Measurements from ENCODE around the gene ARR3. TPM values are rescaled to one million over a fixed set of nuclear protein-coding genes. Genes with fewer than 3 reads are reported as not detected.
"Not testable (repeated sequence)": the region's sequence is repeated elsewhere in the genome, so short reads cannot be mapped to it uniquely, and the experiment has no call there.

ARR3 gene
- total RNA-seq: not detected

- intact Hi-C loops (cut with DNase I): no loop called here
- ATAC-seq (no peak), DNase-seq (ENCODE audit: low spot score) (no peak)
These were observed at the start of gene ARR3 for GRCh38 chrX:70268034-70268433. ARR3 (plus strand) TSS chrX:70268334; CDS start chrX:70269386, 1,052 bp downstream.

DNA sequence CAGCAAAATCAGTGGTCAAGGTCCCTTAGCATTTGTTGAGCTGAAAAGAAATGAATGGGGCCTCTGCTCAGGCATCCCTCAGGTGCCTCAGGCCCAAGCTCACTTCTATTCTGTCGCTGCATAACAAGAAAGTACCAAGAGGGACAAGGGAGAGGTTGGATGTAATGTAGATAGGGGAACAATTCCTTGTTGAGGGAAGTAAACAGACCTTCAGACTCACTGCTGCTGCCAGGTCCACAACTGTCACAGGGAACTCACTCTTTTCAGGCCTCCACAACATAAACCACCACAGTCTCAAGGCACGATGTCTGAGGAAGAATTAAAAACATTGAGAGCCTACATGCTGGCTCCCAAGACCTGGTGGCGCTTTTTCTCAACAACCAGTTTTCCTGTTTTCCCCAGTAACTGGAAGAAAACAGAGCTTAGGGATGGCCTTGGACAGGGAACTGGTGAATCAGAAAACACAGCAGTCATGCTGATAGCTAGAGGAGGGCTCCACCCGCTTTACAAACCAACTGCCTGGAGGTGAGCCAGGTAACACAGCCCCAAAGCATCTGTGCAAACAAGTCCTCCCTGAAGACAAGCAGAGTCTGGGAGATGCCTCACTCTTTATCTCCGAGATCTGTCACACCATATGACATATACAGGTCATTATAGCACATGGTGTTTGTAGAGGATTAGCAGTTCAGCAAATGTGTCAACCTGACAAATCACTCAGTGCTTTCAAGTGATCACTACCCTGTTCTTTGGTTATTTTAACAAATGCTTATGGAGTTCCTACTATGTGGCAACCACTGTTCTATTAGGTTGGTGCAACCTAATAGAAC is 48.0 kb upstream of the ARR3 start:
- intact Hi-C loops (cut with DNase I): no loop called here
- ATAC-seq (no peak), DNase-seq (ENCODE audit: low spot score) (no peak)

- DNase-seq (ENCODE audit: low spot score) (no peak), ATAC-seq (no peak)
These were observed 42.1 kb upstream of the ARR3 start for GRCh38 chrX:70226048-70226447.

DNA sequence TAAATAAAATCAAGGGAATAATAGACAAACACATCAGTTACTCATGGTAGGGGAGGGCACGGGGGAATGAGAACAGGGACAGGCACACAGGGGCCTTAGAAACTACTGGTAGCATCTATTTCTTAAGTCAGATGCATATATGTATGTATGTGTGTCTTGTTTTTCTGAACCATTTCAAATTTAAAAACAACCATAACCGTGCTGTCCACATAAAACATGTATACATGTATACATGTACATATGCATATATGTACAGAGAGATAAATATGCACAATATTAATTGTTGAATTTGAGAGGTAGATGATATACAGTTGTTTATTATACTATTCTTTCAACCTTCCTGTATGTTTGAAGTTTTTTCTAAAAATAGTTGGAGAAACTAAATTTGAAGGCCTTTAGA is 41.4 kb upstream of the ARR3 start:
- no peak for ATAC-seq

More at GRCh38 chrX:70226048-70226447, 42.1 kb upstream of the ARR3 start:
- intact Hi-C loops (cut with DNase I): no loop called here

GRCh38 chrX:70231666-70232065 is 36.5 kb upstream of the ARR3 start:
- intact Hi-C loops (cut with DNase I): no loop called here
- ATAC-seq (no peak), DNase-seq (ENCODE audit: low spot score) (no peak)

More for the DNA sequence above, 41.4 kb upstream of the ARR3 start:
- DNase-seq (ENCODE audit: low spot score): no peak
- intact Hi-C loops (cut with DNase I): no loop called here

DNA sequence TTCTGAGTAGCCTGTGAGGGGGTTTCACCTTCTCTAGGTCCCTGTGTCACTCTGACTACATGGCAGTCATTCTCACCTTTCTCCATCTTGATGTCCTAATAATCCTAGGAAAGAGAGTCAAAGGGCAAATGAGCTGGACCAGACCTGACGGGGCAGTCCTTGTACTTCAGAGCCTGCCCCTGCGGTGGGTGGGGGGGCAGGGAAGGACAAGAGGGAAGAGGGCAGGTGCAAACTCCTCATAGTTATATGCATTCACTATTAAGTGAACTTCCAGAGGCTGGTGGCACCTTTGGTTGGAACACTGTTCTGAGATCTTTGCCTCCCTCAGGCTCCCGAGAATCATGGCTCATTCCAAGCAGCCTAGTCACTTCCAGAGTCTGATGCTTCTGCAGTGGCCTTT is 33.8 kb upstream of the ARR3 start, which contains the start of gene AWAT1:
Gene AWAT1 (plus strand): TSS at position 301 of the 400 bp plus-strand sequence. CDS start 41 bp downstream, at position 342.
- ATAC-seq: no peak
- intact Hi-C loops (cut with DNase I): no loop called here
- DNase-seq (ENCODE audit: low spot score): no peak

GRCh38 chrX:70240751-70241150 is 27.4 kb upstream of the ARR3 start:
- intact Hi-C loops (cut with DNase I): no loop called here
- ATAC-seq: no peak
- DNase-seq (ENCODE audit: low spot score): no peak

GRCh38 chrX:70241501-70241900 is 26.6 kb upstream of the ARR3 start:
- intact Hi-C loops (cut with DNase I): no loop called here
- ATAC-seq (no peak), DNase-seq (ENCODE audit: low spot score) (no peak)

DNA sequence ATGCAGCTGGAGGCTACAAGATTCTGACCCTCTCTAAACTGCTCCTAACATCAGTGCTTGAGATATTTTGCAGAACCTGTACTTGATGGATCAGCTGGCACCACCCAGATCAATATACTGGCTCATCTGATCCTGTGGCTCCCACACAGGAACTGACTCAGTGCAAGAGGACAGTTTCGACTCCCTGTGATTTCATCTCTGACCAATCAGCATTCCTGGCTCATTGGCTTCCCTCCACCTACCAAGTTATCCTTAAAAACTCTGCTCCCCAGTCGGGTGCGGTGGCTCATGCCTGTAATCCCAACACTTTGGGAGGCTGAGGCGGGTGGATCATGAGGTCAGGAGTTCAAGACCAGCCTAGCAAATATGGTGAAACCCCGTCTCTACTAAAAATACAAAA is 24.5 kb upstream of the ARR3 start:
- DNase-seq (ENCODE audit: low spot score); ATAC-seq; intact Hi-C loops (cut with DNase I): not testable (repeated sequence)

DNA sequence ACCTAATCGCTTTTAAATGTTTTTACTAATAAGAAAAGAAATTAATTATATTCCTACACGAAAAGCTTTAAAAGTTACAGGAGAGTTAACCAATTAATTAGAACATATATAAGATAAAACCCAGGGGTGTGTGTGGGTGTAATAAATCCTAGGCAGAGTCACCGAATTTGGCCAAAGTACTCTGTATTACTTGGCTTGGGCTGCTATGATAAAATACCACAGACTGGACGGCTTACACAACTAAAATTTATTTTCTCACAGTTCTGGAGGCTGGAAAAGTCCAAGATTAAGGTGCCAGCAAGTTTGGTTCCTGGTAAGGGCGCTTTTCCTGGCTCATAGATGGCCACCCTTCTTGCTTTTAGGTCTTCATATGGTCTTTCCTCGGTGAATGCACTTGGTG is 23.3 kb upstream of the ARR3 start:
- intact Hi-C loops (cut with DNase I): no loop called here

GRCh38 chrX:70247252-70247651 is 20.9 kb upstream of the ARR3 start:
- DNase-seq (ENCODE audit: low spot score): no peak
- intact Hi-C loops (cut with DNase I): no loop called here
- ATAC-seq: no peak

More for the DNA sequence above, 23.3 kb upstream of the ARR3 start:
- ATAC-seq (no peak), DNase-seq (ENCODE audit: low spot score) (no peak)

GRCh38 chrX:70252491-70252890 is 15.6 kb upstream of the ARR3 start:
- no peak for ATAC-seq
- no peak for DNase-seq (ENCODE audit: low spot score)
- intact Hi-C loops (cut with DNase I): no loop called here

- DNase-seq (ENCODE audit: low spot score) (no peak), ATAC-seq (no peak)
- intact Hi-C loops (cut with DNase I): no loop called here
These were observed 14.6 kb upstream of the ARR3 start for GRCh38 chrX:70253377-70254062.

GRCh38 chrX:70254063-70254400 is 14.1 kb upstream of the ARR3 start:
- DNase-seq (ENCODE audit: low spot score) (no peak), ATAC-seq (no peak)

GRCh38 chrX:70254909-70255308 is 13.2 kb upstream of the ARR3 start:
- ATAC-seq: no peak
- no peak for DNase-seq (ENCODE audit: low spot score)
- intact Hi-C loops (cut with DNase I): no loop called here

More at GRCh38 chrX:70254063-70254400, 14.1 kb upstream of the ARR3 start:
- intact Hi-C loops (cut with DNase I): no loop called here

- peak; percentile 58 for ATAC-seq
- intact Hi-C loops (cut with DNase I): no loop called here
- DNase-seq (ENCODE audit: low spot score): no peak
These were observed 12.7 kb upstream of the ARR3 start for GRCh38 chrX:70255452-70255851.

GRCh38 chrX:70257423-70258288 is 10.5 kb upstream of the ARR3 start:
- ATAC-seq (no peak), DNase-seq (ENCODE audit: low spot score) (no peak)
- intact Hi-C loops (cut with DNase I): no loop called here

DNA sequence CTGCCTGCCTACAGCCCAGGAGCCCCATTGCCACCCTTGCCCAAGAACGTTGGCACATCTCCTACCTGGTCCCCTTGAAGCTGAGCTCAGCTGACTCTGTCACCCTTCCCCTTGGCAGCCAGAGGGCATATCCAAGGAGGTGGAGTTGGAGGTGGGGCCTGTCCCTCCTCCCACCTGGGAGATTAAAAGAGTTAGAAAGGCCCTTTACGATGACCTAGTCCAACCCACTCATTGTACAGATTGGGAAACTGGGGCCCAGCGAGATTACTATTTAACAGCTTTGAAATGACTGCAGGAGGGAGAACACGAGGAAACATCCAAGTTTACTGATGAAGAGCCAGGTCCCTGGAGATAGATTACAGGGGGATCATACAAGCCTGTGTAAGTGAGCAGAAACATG is 8.0 kb upstream of the ARR3 start, which contains the start of gene P2RY4:
Gene P2RY4 (minus strand): TSS at position 101 of the 400 bp plus-strand sequence. CDS start 580 bp downstream, outside the sequence.
- no peak for ATAC-seq
- intact Hi-C loops (cut with DNase I): no loop called here

DNA sequence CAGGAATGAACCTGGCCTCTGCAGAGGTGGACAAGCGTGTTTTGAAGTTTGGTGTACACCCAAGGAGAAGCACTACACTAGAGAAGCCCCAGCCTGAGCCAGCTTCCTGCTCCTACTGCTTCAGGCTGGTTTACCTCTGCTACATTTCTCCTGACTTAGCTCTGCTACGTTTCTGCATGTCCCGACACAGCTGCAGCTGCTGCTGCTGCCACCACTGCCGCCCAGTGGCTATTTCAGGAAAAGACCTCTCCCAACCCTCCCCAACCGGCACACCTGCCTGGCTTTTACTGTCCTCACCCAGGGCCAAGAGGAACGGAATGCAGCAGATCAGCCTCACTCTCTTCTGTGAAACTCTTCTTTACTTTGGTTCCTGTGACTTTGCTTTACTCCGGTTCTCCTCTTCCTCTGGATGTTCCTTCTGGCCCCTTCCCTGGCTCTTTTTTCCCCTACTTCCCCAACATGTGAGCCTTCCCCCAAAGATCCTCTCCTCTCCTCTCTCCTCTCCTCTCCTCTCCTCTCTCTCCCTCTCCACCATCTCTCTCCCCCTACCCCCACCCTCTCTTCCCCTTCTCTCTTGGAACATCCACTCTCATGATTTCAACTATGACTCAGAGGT is 5.1 kb upstream of the ARR3 start:
- ATAC-seq (no peak), DNase-seq (ENCODE audit: low spot score) (no peak)
- intact Hi-C loops (cut with DNase I): no loop called here

More for the DNA sequence above, 8.0 kb upstream of the ARR3 start, which contains the start of gene P2RY4:
- no peak for DNase-seq (ENCODE audit: low spot score)

Measured in sciatic nerve (tissue), 2 donors.